Measurements from ENCODE around the gene LSM6. TPM values are rescaled to one million over a fixed set of nuclear protein-coding genes. Genes with fewer than 3 reads are reported as not detected.

LSM6 gene
- total RNA-seq, 2 experiments from 2014 or later = 59.7 to 61.7 TPM

DNA sequence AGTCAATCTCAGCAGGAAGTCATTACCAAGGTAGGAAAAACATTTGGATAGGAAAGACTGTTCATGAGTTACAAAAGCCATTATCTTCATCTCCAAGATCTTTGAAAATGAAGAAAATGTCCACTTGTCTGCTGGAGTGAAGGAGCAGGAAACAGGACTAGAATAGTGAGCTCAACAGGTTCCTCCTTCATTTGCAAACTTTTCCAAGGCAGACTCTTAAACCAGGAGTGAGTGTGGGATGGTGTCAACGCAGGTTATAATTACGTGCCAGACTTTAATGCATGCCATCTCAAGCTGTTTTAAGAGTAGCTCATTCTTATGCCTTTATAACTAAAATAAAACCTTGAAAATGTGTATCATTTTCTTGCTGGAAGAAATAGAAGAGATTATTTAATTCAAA, 35.4 kb downstream of the LSM6 start:
- no peak for ATAC-seq
- TF ChIP-seq, protein P1, sequence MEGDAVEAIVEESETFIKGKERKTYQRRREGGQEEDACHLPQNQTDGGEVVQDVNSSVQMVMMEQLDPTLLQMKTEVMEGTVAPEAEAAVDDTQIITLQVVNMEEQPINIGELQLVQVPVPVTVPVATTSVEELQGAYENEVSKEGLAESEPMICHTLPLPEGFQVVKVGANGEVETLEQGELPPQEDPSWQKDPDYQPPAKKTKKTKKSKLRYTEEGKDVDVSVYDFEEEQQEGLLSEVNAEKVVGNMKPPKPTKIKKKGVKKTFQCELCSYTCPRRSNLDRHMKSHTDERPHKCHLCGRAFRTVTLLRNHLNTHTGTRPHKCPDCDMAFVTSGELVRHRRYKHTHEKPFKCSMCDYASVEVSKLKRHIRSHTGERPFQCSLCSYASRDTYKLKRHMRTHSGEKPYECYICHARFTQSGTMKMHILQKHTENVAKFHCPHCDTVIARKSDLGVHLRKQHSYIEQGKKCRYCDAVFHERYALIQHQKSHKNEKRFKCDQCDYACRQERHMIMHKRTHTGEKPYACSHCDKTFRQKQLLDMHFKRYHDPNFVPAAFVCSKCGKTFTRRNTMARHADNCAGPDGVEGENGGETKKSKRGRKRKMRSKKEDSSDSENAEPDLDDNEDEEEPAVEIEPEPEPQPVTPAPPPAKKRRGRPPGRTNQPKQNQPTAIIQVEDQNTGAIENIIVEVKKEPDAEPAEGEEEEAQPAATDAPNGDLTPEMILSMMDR (IDR thresholded peaks at IDR 0.05) = no peak
- H3K4me3 Mint-ChIP-seq = no peak overlapping the region
- H3K4me1 Mint-ChIP-seq (ENCODE audit: low read depth) = no peaks in the 10 kb centered on the region
- peaks cover 8% of the 10 kb centered on the region for H3K27me3 Mint-ChIP-seq
- H3K9me3 Mint-ChIP-seq = no peaks in the 10 kb centered on the region
- ChIA-PET POLR2A (no interaction called here), CTCF (no interaction called here)
- H3K27ac Mint-ChIP-seq = no peak overlapping the region
- H3K36me3 Mint-ChIP-seq (ENCODE audit: low read depth) = no peaks in the 10 kb centered on the region
- no peak for DNase-seq
- intact Hi-C loops (cut with micrococcal nuclease) = no loop called here

DNA sequence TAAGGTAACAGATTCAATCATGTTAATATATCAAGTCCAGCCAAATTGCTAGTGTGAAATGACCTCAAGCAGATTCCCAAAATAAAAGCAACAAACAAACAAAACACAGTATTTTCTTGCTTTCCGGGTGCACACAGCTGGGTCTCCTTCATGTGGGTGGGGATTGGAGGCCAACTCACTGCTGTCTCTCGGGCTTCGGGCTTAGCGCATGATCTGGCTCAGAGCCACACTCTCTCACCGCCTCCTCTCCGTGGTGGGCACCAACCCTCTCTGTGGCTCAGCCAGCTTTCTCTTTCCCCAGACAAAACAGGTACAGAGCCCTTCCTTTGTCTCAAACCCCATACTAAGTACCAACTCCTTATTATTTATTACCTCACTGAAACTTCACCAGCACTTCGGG, 35.9 kb downstream of the LSM6 start:
- intact Hi-C loops (cut with micrococcal nuclease) = no loop called here
- H3K27me3 Mint-ChIP-seq = peaks cover 8% of the 10 kb centered on the region
- no peak overlapping the region for H3K4me3 Mint-ChIP-seq
- ChIA-PET POLR2A (interaction anchor here (0.5 kb wide), 1 partner anchor 389 kb away, joined by 3 read pairs; no protein-coding TSS in a partner anchor), CTCF (no interaction called here)
- ATAC-seq (no peak), DNase-seq (no peak)
- H3K27ac Mint-ChIP-seq = no peak overlapping the region
- no peaks in the 10 kb centered on the region for H3K9me3 Mint-ChIP-seq
- H3K36me3 Mint-ChIP-seq (ENCODE audit: low read depth) = no peaks in the 10 kb centered on the region
- no peaks in the 10 kb centered on the region for H3K4me1 Mint-ChIP-seq (ENCODE audit: low read depth)
- TF ChIP-seq, protein P1 (IDR thresholded peaks at IDR 0.05) = no peak

DNA sequence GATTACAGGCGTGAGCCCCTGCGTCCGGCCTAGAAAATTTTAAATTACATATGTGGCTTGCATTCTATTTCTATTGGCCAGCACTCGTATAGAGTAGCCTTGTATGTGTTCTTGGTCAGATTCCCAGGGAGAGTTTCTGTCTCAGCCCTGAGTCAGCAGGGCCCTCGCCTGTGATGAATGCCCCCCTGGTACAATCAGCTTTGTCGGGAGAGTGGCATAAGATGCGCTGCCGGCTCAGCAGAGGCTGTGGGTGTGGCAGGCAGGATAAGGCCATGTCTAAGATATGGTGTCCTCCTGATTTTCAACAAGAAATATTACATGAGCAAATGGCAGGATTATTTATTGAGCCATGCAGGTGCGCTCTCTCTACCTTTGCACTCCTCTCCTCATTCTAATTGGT, 37.3 kb downstream of the LSM6 start:
- H3K4me1 Mint-ChIP-seq (ENCODE audit: low read depth) = no peaks in the 10 kb centered on the region
- TF ChIP-seq, protein P1 (IDR thresholded peaks at IDR 0.05) = no peak
- H3K27me3 Mint-ChIP-seq = peaks cover 3% of the 10 kb centered on the region
- H3K9me3 Mint-ChIP-seq = no peaks in the 10 kb centered on the region
- ATAC-seq = no peak
- ChIA-PET CTCF (no interaction called here), POLR2A (no interaction called here)
- no peaks in the 10 kb centered on the region for H3K36me3 Mint-ChIP-seq (ENCODE audit: low read depth)
- intact Hi-C loops (cut with micrococcal nuclease) = no loop called here
- H3K27ac Mint-ChIP-seq = no peak overlapping the region
- DNase-seq = no peak
- no peak overlapping the region for H3K4me3 Mint-ChIP-seq

DNA sequence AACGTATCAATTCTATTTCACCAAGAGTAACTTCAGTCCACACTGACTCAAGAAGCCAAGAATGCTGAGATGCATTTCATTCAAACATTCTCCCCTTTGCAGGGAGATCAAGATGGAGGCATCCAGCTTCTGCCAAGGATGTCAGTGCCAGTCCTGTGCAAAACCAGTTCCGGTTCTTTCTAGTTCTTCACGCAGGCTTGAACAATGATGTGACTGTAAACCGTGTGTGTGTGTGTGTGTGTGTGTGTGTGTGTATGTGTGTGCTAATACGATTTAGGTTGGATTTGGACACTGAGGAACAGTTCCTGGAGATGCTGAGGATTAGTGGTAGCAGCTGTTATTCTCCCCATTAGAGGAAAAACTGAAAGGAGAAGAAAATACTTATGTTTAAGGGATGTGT, 38.7 kb downstream of the LSM6 start, which contains the start of gene REELD1:
REELD1 (plus strand) TSS at position 301 of the 400 bp plus-strand sequence. CDS start 2,415 bp downstream, outside the sequence.
- POLR2A ChIA-PET = no interaction called here
- TF ChIP-seq, protein P1 (IDR thresholded peaks at IDR 0.05) = no peak

DNA sequence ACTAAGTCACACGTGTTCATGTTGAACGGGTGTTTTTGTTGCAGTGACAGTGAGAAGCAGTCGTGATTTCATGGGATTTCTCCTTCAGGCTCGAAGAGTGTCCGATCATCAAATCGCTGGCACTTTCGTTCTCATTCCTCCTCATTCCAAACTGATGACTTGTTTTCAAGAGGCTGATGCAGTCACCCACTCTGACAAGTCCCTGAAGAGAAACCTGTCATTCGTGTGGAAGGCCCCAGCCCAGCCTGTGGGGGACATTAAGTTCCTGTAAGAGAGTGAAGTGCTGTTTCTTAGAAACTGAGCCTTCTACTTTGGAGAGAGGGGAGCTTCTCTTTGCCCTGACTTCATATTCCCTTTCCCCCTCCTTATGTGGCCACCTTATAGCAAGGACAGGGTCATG, 46.8 kb downstream of the LSM6 start:
- H3K27ac Mint-ChIP-seq = no peak overlapping the region
- POLR2A ChIA-PET = no interaction called here
- H3K27me3 Mint-ChIP-seq = no peaks in the 10 kb centered on the region
- H3K36me3 Mint-ChIP-seq (ENCODE audit: low read depth) = no peaks in the 10 kb centered on the region
- H3K4me3 Mint-ChIP-seq = no peak overlapping the region
- TF ChIP-seq, protein P1 (IDR thresholded peaks at IDR 0.05) = no peak
- DNase-seq (no peak), ATAC-seq (no peak)
- CTCF ChIA-PET = no interaction called here
- no peaks in the 10 kb centered on the region for H3K9me3 Mint-ChIP-seq
- no peaks in the 10 kb centered on the region for H3K4me1 Mint-ChIP-seq (ENCODE audit: low read depth)
- intact Hi-C loops (cut with micrococcal nuclease) = no loop called here

More for the DNA sequence above, 38.7 kb downstream of the LSM6 start, which contains the start of gene REELD1:
- CTCF ChIA-PET = no interaction called here
- Mint-ChIP-seq H3K4me3 (no peak within 1 kb of the TSS), H3K4me1 (ENCODE audit: low read depth) (no peaks in the 10 kb centered on the region), H3K27ac (no peak within 1 kb of the TSS), H3K9me3 (no peaks in the 10 kb centered on the region), H3K27me3 (no peaks in the 10 kb centered on the region), H3K36me3 (ENCODE audit: low read depth) (no peaks in the 10 kb centered on the region)
- ATAC-seq (no peak), DNase-seq (no peak)
- intact Hi-C loops (cut with micrococcal nuclease) = no loop called here
